Activated CD4-positive, CD25-positive, alpha-beta regulatory T cell treated with anti-CD3 and anti-CD28 coated beads, Interleukin-2, amount 50 U/mL, for 72 hours (primary cell): Measurements from ENCODE around the gene OSGEPL1.
"Not testable (repeated sequence)": the region's sequence is repeated elsewhere in the genome, so short reads cannot be mapped to it uniquely, and the experiment has no call there.

Experiments
- DNase-seq: peaks from one replicate; pipeline ENCODE4 v3.0.0; 2021

OSGEPL1 gene

GRCh38 chr2:189729430-189729829 is 33.2 kb downstream of the OSGEPL1 start:
- DNase-seq: no peak

GRCh38 chr2:189726849-189727248 is 35.7 kb downstream of the OSGEPL1 start:
- DNase-seq: no peak

- no peak for DNase-seq
Measured at GRCh38 chr2:189726271-189726670, 36.3 kb downstream of the OSGEPL1 start.

DNA sequence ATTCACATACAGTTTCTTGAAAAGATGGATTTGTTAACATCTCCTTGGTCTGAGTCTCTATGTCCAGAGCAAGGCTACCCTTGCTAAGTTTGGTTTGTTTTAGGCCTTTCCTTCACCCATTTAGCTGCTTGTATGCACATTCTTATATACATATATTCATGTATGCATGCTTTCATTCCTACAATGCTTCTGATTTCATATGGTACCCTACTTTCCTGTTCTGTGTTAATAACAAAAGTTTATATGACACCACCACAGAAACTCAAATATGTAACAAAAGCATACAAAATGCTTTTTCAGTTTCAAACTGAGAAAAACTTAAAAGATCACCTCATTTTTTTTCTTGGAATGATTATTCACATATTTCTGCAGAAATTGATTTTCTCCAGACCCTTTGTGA is 39.4 kb downstream of the OSGEPL1 start:
- no peak for DNase-seq

GRCh38 chr2:189719571-189719970 is 43.0 kb downstream of the OSGEPL1 start:
- no peak for DNase-seq

DNA sequence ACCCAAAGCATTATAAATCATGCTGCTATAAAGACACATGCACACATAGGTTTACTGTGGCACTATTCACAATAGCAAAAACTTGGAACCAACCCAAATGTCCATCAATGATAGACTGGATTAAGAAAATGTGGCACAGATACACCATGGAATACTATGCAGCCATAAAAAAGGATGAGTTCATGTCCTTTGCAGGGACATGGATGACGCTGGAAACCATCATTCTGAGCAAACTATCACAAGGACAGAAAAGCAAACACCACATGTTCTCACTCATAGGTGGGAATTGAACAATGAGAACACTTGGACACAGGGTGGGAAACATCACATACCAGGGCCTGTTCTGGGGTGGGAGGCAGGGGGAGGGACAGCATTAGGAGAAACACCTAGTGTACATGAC is 45.0 kb downstream of the OSGEPL1 start:
- DNase-seq: not testable (repeated sequence)

DNA sequence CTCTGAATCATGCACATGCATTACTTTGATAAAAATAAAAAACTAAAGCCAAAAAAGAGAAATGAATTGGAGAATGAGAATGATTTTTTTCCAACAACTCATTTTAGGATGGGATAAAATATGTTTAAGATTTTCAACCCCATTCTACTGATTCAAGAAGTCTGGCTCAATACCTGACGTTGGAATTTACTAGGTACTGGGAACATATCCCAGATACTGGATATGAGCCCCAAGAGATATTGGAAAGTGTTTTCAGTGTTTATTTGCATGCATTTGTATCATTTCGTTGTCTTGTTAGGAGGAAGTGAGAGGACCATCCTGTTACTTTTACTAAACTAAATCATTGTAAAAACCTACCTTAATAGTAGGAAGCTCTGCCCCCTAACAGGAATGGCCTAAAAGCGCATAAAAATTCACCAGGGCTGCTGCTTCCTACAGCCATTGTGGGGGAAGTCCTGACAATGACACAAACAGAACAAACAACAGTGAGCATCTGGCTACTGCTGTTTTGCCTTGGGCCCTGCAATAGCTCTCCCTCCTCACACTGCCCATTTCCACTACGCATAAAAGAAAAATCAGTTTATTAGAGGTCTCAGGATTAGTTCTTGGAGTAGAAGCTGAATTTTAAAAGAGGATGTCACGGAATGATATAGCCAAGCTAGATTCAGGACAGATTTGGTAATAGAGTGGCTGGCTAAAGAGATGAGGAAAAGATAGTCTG is 52.9 kb downstream of the OSGEPL1 start:
- no peak for DNase-seq

- DNase-seq: no peak
Measured at GRCh38 chr2:189702071-189702470, 60.5 kb downstream of the OSGEPL1 start.

DNA sequence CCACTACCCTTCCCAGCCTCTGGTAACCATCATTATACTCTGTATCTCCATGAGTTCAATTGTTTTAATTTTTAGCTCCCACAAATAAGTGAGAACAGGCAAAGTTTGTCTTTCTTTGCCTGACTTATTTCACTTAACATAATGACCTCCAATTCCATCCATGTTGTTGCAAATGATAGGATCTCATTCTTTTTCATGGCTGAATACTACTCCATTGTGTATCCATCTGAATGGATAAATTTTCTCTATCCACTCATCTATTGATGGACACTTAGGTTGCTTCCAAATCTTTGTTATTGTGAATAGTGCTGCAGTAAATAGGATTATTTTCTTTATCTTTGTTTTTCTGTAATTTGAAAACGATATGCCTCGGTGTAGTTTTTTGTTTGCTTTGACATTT is 61.9 kb downstream of the OSGEPL1 start:
- no peak for DNase-seq

GRCh38 chr2:189698020-189698887 is 64.3 kb downstream of the OSGEPL1 start:
- DNase-seq: no peak
